AG04449 (cell line): ENCODE results near the gene MTG1.
"Not testable (repeated sequence)": the region's sequence is repeated elsewhere in the genome, so short reads cannot be mapped to it uniquely, and the experiment has no call there.

Experiments
- CTCF ChIA-PET: fragments of 350-600 bp; formaldehyde crosslinking; extraction: SDS; loops from one replicate; lab custom pipeline; 2021; ENCODE audit warnings: antibody characterized with exemption; lab: Yijun Ruan, JAX
- POLR2A ChIA-PET: fragments of 400-600, 350-600 bp; formaldehyde crosslinking; extraction: SDS; loops from one replicate; lab custom pipeline; 2020; ENCODE audit warnings: antibody characterized with exemption, inconsistent platforms; lab: Yijun Ruan, JAX
- DNase-seq: peaks from one replicate; pipeline ENCODE4 v3.0.0-alpha.2; 2010; ENCODE audit warnings: low read depth, low spot score
- H3K4me3 ChIP-seq: 2 replicates; pipeline ENCODE4 v1.5.1; 2011; ENCODE audit warnings: low read depth, mild to moderate bottlenecking, control low read depth, low read length
- TF ChIP-seq, protein P1 (sequence below): IDR thresholded peaks from one replicate; pipeline ENCODE4 v1.5.1; 2011; ENCODE audit warnings: mild to moderate bottlenecking, moderate library complexity, low read length, control low read depth, inconsistent platforms; ENCODE audit not compliant: insufficient read depth; ENCODE audit errors: missing control alignments

The MTG1 gene

DNA sequence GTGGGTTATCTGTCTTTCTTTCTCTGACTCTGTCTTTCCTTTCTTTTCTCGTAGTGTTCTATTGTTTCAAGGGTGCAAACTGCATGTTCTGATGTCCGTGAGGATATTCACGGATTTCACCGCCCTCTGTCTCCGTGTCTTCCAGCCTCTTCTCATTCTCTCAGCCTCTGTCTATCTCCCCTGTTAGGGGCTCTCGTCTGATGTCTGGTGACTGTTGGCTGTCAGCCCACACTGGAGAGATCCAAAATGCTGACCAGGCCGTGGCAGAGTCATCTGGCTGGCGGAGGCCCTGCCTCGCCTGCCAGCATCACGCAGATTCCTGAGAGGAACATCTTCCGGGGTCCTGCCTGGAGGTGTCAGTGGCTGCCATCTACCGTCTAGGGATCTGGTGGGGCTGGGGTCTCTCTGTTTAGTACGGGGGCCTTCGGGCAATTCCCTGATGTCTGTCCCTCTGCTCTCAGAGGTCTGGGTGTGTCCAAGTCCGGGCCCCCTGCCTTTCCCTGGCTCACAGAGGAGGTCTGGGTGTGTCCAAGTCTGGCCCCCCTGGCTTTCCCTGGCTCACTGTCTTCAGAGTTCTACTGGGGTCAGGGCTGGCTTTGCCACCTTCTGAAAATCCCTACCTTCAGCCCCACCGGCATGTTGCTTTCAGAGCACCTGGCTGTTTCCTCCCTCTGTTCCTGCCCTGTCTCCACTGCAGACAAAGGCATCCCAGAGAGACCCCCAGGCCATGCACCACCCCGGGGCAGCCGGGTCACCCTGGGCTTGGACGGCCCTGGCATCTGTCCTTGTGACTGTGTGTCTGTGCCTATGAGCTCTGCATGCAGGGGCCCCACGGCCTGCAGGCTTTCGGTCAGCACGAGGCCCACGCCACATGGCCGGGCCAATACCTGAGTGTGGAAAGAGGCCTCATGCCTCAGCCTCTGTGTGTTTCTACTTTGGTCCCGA, 45.8 kb downstream of the MTG1 start:
- ChIA-PET CTCF (interaction anchor here (0.8 to 1.3 kb wide), 6 partner anchors 8 to 178 kb away, joined by 3 to 4 read pairs (median 3); no protein-coding TSS in a partner anchor), POLR2A (no interaction called here)
- H3K4me3 ChIP-seq, result no peak overlapping the region
- TF ChIP-seq, protein P1, sequence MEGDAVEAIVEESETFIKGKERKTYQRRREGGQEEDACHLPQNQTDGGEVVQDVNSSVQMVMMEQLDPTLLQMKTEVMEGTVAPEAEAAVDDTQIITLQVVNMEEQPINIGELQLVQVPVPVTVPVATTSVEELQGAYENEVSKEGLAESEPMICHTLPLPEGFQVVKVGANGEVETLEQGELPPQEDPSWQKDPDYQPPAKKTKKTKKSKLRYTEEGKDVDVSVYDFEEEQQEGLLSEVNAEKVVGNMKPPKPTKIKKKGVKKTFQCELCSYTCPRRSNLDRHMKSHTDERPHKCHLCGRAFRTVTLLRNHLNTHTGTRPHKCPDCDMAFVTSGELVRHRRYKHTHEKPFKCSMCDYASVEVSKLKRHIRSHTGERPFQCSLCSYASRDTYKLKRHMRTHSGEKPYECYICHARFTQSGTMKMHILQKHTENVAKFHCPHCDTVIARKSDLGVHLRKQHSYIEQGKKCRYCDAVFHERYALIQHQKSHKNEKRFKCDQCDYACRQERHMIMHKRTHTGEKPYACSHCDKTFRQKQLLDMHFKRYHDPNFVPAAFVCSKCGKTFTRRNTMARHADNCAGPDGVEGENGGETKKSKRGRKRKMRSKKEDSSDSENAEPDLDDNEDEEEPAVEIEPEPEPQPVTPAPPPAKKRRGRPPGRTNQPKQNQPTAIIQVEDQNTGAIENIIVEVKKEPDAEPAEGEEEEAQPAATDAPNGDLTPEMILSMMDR, result no peak
- DNase-seq, result no peak

DNA sequence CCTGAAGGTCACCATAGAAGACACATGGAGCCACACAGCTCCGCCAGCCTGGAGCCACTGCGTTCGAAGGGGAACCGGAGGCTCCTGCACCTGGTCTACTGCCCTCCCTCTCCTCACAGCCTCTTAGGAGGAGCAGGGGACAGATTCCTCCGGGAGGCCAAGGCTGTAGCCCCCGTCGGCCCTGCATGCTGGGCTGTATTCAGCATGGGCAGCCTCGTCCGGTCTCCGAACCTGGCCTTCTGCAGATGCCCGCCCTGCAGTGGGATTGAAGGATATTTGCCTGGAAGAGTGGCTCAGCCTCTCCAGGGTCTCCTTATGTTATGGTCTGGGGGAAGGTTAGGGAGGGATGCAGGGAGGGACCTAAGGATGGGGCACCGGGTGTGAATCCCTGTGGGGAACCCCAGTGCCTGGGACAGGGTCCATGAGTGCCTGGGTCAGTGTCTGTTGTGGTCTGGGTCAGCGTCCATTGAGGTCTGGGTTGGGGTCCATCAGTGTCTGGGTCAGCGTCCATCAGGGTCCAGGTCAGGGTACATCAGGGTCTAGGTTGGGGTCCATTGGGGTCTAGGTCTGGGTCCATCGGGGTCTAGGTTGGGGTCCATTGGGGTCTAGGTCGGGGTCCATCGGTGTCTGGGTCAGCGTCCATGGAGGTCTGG, 46.8 kb downstream of the MTG1 start:
- TF ChIP-seq, protein P1, result no peak
- no peak for DNase-seq
- no peak overlapping the region for H3K4me3 ChIP-seq
- POLR2A ChIA-PET, result no interaction called here
- CTCF ChIA-PET, result interaction anchor here (1.3 kb wide), 1 partner anchor 168 kb away, joined by 3 read pairs; no protein-coding TSS in a partner anchor

DNA sequence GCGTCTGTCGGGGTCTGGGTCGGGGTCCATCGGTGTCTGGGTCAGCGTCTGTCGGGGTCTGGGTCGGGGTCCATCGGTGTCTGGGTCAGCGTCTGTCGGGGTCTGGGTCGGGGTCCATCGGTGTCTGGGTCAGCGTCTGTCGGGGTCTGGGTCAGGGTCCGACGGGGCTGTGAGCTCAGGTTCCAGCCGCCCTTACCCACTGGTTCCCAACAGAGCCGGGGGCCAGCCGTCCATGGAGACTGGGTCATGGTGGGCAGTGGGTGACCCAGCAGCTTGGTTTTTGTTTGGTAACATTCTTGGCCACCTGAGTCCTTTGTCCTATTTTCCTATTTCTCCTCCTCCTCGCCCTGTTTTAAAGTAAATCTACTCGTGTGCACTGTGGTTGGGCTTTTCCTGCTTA, 47.4 kb downstream of the MTG1 start:
- CTCF ChIA-PET, result interaction anchor here (1.3 to 1.4 kb wide), 2 partner anchors 16 to 168 kb away, joined by 3 read pairs; no protein-coding TSS in a partner anchor
- POLR2A ChIA-PET, DNase-seq, H3K4me3 ChIP-seq: not testable (repeated sequence)

DNA sequence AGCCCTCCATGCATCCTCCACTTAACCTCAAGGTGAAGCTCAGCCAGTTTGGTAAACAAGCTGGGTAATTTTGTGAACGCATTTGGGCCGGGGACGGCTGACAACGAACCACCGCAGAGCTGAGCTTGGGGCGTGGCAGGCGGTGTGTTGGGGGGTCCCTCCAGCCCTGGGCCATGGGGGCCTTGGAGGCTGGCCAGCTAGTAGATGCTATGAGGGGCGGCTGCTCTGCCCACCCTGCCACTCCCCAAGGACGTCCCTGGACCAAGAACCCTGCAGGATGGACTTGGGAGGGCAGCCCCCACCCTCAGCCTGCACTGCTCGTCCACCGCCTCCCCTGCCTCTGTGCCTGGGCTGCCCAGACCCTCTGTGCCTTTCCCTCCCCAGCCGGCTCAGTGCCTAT, 47.8 kb downstream of the MTG1 start:
- TF ChIP-seq, protein P1, result no peak

DNA sequence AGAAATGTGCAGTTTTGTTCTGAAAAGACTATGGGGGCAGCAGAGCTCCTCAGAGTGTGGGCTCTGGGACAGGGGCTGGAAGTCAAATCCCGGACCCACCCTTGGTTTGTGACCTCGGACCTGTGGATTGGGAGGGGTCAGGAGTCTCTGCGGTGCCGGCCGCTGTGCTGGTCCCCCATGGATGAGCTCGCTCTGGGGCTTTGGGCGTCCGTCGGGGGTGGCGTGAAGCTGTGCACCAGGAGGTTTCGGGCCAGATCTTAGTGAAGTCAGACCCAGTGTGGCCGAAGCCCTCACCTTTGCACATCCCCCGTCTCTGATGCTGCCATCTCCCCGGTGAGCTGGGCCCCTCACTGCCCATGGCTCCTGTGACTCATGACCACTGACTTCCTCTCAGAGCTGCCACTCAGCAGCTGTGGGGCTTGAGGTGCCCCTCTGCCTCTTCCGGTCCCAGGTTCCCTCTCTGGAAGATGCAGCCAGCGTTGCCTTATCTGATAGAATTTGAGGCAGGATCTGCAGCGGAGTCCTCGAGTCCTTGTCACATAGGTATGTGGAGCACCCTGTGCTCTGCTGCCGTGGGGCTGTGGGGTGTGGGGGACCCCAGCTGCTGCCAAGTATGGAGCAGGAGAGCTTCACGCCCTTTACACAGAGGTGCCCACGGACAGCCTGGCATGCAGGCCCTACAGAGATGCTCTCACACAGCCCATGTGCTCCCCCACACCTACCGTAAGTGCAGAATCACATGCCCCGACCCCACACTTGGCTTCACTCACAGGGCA, 48.4 kb downstream of the MTG1 start:
- TF ChIP-seq, protein P1, result no peak
- H3K4me3 ChIP-seq, result no peak overlapping the region
- ChIA-PET CTCF (interaction anchor here (1.4 kb wide), 1 partner anchor 15 kb away, joined by 3 read pairs; no protein-coding TSS in a partner anchor), POLR2A (no interaction called here)
- no peak for DNase-seq

More for the DNA sequence above, 47.8 kb downstream of the MTG1 start:
- no peak overlapping the region for H3K4me3 ChIP-seq
- ChIA-PET CTCF (interaction anchor here (1.4 kb wide), 1 partner anchor 15 kb away, joined by 3 read pairs; no protein-coding TSS in a partner anchor), POLR2A (no interaction called here)
- no peak for DNase-seq

DNA sequence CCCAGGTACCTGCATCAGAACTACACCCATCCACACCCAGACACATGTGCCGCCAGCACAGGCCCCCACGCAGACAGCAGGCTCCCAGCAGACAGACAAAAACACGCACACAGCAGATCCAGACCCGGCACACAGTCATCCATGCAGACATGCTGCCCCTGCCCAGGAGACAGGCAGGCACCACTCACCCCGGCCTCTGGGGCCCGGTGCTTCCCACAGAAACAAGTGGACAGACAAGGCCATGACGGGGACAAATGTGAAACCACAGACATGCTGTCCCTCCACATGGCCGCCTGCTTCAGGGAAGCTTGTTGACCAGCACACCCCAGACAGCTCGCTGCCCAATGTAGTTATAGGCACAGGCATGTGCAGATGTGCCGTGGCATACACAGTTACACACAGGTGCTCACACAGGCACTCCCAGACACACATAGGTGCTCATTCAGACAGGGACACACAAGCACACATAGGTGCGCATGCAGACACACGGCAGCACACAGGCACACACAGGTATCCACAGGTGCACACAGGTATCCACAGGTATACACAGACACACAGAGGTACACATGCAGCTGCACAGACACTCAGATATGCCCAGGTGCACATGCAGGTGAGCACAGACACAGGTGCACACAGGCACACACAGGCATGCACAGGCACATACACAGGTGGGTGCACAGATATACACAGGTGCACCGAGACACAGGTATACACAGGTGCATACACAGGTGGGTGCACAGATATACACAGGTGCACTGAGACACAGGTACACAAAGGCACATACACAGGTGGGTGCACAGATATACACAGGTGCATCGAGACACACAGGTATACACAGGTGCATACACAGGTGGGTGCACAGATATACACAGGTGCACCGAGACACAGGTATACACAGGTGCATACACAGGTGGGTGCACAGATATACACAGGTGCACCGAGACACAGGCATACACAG, 49.3 kb downstream of the MTG1 start:
- CTCF ChIA-PET, result no interaction called here
- DNase-seq, result no peak
- POLR2A ChIA-PET, result no interaction called here
- TF ChIP-seq, protein P1, result no peak
- H3K4me3 ChIP-seq, result no peak overlapping the region
